Brain microvascular endothelial cell (primary cell): ENCODE data around the gene SLC38A10.
A peak's percentile ranks its signal among the peaks of the same experiment; 100 is the strongest.

ENCODE experiments used
- DNase-seq: peaks from one replicate; pipeline ENCODE4 v3.0.0-alpha.2; 2020
- H3K27ac ChIP-seq: fragments of 250-450 bp; sonication (Bioruptor Pico); 2 replicates; pipeline ENCODE4 v1.5.1; 2020; ENCODE audit warnings: mild to moderate bottlenecking, moderate library complexity
- H3K27me3 ChIP-seq: fragments of 250-450 bp; sonication (Bioruptor Pico); replicated peaks from 2 replicates; pipeline ENCODE4 v1.5.1; 2020; ENCODE audit warnings: mild to moderate bottlenecking
- H3K36me3 ChIP-seq: fragments of 250-450 bp; sonication (Bioruptor Pico); replicated peaks from 2 replicates; pipeline ENCODE4 v1.5.1; 2020; ENCODE audit warnings: mild to moderate bottlenecking
- H3K4me3 ChIP-seq: 2 replicates; pipeline ENCODE4 v1.5.1; 2011; ENCODE audit warnings: low read depth, mild to moderate bottlenecking, control low read depth, low read length, moderate library complexity
- CTCF ChIP-seq: IDR thresholded peaks from 2 replicates; pipeline ENCODE4 v1.5.1; 2011; ENCODE audit warnings: low read depth, mild to moderate bottlenecking, moderate library complexity, low read length, control low read depth, inconsistent platforms; ENCODE audit errors: missing control alignments
- in situ Hi-C: cut with HindIII; loops from 2 replicates; pipeline ENCODE4 v1.10.0; 2017; ENCODE audit warnings: low sequenced_read_pairs, low pct_ligation_motif_present

Gene SLC38A10

GRCh38 chr17:81256616-81257015, 38.5 kb downstream of the SLC38A10 start:
- Histone ChIP-seq H3K4me3 (no peak overlapping the region), H3K27ac (no peak overlapping the region), H3K27me3 (no peaks in the 10 kb centered on the region), H3K36me3 (peaks cover 29% of the 10 kb centered on the region)
- DNase-seq: peak; percentile 7
- in situ Hi-C loops: no loop called here
- TF ChIP-seq CTCF: no peak

- Histone ChIP-seq H3K4me3 (no peak overlapping the region), H3K36me3 (peaks cover 18% of the 10 kb centered on the region), H3K27ac (no peak overlapping the region), H3K27me3 (no peaks in the 10 kb centered on the region)
- TF ChIP-seq CTCF: peak; percentile 81
- in situ Hi-C loops: no loop called here
- DNase-seq: peak; percentile 46
Measured at GRCh38 chr17:81254955-81255717, 40.0 kb downstream of the SLC38A10 start.

- peak; percentile 84 for TF ChIP-seq CTCF
- peak; percentile 27 for DNase-seq
- peaks cover 10% of the 10 kb centered on the region for H3K36me3 ChIP-seq
- in situ Hi-C loops: no loop called here
- no peaks in the 10 kb centered on the region for H3K27me3 ChIP-seq
- no peak overlapping the region for H3K4me3 ChIP-seq
- H3K27ac ChIP-seq: no peak overlapping the region
Measured at GRCh38 chr17:81253358-81254131, 41.6 kb downstream of the SLC38A10 start.

- TF ChIP-seq CTCF: no peak
- no peaks in the 10 kb centered on the region for H3K27me3 ChIP-seq
- peaks cover 10% of the 10 kb centered on the region for H3K36me3 ChIP-seq
- no peak for DNase-seq
- in situ Hi-C loops: no loop called here
- no peak overlapping the region for H3K4me3 ChIP-seq
- no peak overlapping the region for H3K27ac ChIP-seq
Measured at GRCh38 chr17:81252987-81253329, 42.1 kb downstream of the SLC38A10 start.

GRCh38 chr17:81252326-81252986, 42.7 kb downstream of the SLC38A10 start:
- H3K27me3 ChIP-seq: no peaks in the 10 kb centered on the region
- no peak overlapping the region for H3K4me3 ChIP-seq
- TF ChIP-seq CTCF: no peak
- H3K27ac ChIP-seq: no peak overlapping the region
- DNase-seq: no peak
- in situ Hi-C loops: no loop called here
- H3K36me3 ChIP-seq: peaks cover 10% of the 10 kb centered on the region
